ENCODE results near the gene ETV6.

Gene ETV6

GRCh38 chr12:11786638-11787365 is 137.3 kb downstream of the ETV6 start:
- no peak for DNase-seq

- no peak for DNase-seq
Measured at GRCh38 chr12:11787437-11787836, 138.0 kb downstream of the ETV6 start.

GRCh38 chr12:11787933-11788849 is 138.7 kb downstream of the ETV6 start:
- DNase-seq, result no peak

- DNase-seq, result no peak
Measured at GRCh38 chr12:11793921-11794710, 144.6 kb downstream of the ETV6 start.

- DNase-seq, result no peak
Measured at GRCh38 chr12:11794751-11795150, 145.3 kb downstream of the ETV6 start.

- DNase-seq, result no peak
Measured at GRCh38 chr12:11795192-11795912, 145.9 kb downstream of the ETV6 start.

GRCh38 chr12:11795913-11796459 is 146.5 kb downstream of the ETV6 start:
- no peak for DNase-seq

- no peak for DNase-seq
Measured at GRCh38 chr12:11797317-11797913, 147.9 kb downstream of the ETV6 start.

GRCh38 chr12:11798006-11798708 is 148.7 kb downstream of the ETV6 start:
- DNase-seq, result no peak

- no peak for DNase-seq
Measured at GRCh38 chr12:11798856-11799501, 149.5 kb downstream of the ETV6 start.

- DNase-seq, result no peak
Measured at GRCh38 chr12:11799502-11799873, 150.0 kb downstream of the ETV6 start.

- DNase-seq, result no peak
Measured at GRCh38 chr12:11801643-11802042, 152.2 kb downstream of the ETV6 start.

GRCh38 chr12:11804130-11804529 is 154.7 kb downstream of the ETV6 start:
- no peak for DNase-seq

GRCh38 chr12:11805043-11805442 is 155.6 kb downstream of the ETV6 start:
- no peak for DNase-seq

GRCh38 chr12:11805680-11806079 is 156.2 kb downstream of the ETV6 start:
- no peak for DNase-seq

- DNase-seq, result no peak
Measured at GRCh38 chr12:11807458-11807857, 158.0 kb downstream of the ETV6 start.

- DNase-seq, result no peak
Measured at GRCh38 chr12:11808931-11809330, 159.5 kb downstream of the ETV6 start.

GRCh38 chr12:11810206-11810545 is 160.7 kb downstream of the ETV6 start:
- DNase-seq, result no peak

- no peak for DNase-seq
Measured at GRCh38 chr12:11811008-11811407, 161.5 kb downstream of the ETV6 start.

GRCh38 chr12:11812241-11812585 is 162.7 kb downstream of the ETV6 start:
- DNase-seq, result no peak
